H1 (cell line): ENCODE data around the gene NOC3L. TPM values are rescaled to one million over a fixed set of nuclear protein-coding genes. Genes with fewer than 3 reads are reported as not detected.

Experiments
- CTCF ChIA-PET: fragments of 300-600 bp; sonication (Branson Sonifier 250); formaldehyde crosslinking; loops from one replicate; lab custom pipeline; 2021; ENCODE audit not compliant: partially characterized antibody; lab: Charles Lee
- POLR2A ChIA-PET: fragments of 300-600 bp; sonication (Branson Sonifier 250); formaldehyde crosslinking; loops from one replicate; lab custom pipeline; 2021; ENCODE audit warnings: inconsistent platforms; ENCODE audit not compliant: partially characterized antibody; lab: Charles Lee
- DNase-seq, 2 experiments: peaks; one replicate each; pipeline versions ENCODE4 v3.0.0 to v3.0.0-alpha.2; 2010 to 2022; ENCODE audit warnings: low spot score in 2 of 2, low read depth in 1 of 2, mixed read lengths in 1 of 2
- FAIRE-seq: peaks from 2 replicates; lab custom pipeline; 2011; peaks lifted over from hg19 to GRCh38; lab: Jason Lieb, UNC
- H2AFZ ChIP-seq: 2 replicates; pipeline ENCODE4 v1.8.1; 2012; ENCODE audit warnings: low read length, inconsistent platforms
- H2AK5ac ChIP-seq: 2 replicates; pipeline ENCODE4 v1.6.1; 2013; ENCODE audit warnings: low read depth, low read length
- H2BK120ac ChIP-seq: replicated peaks from 2 replicates; pipeline ENCODE3; 2013; ENCODE audit warnings: low read depth, low read length, inconsistent platforms
- H2BK12ac ChIP-seq: 2 replicates; pipeline ENCODE4 v1.6.1; 2013; ENCODE audit warnings: low read depth, low read length
- H2BK15ac ChIP-seq: 2 replicates; pipeline ENCODE4 v1.6.1; 2013; ENCODE audit warnings: low read length
- H2BK20ac ChIP-seq: 2 replicates; pipeline ENCODE4 v1.6.1; 2013; ENCODE audit warnings: low read length
- H2BK5ac ChIP-seq: 2 replicates; pipeline ENCODE4 v1.6.1; 2013; ENCODE audit warnings: low read depth, low read length
- H3K14ac ChIP-seq: 2 replicates; pipeline ENCODE4 v1.6.1; 2013; ENCODE audit warnings: inconsistent platforms; ENCODE audit not compliant: insufficient read length
- H3K18ac ChIP-seq: 2 replicates; pipeline ENCODE4 v1.6.1; 2013; ENCODE audit warnings: low read length; ENCODE audit errors: extremely low read depth
- H3K23ac ChIP-seq: 2 replicates; pipeline ENCODE4 v1.6.1; 2013; ENCODE audit warnings: inconsistent platforms; ENCODE audit not compliant: insufficient read length
- H3K23me2 ChIP-seq: 2 replicates; pipeline ENCODE4 v1.6.1; 2013; ENCODE audit warnings: low read depth, low read length
- H3K27ac ChIP-seq: 2 replicates; pipeline ENCODE4 v1.6.1; 2011; ENCODE audit warnings: low read depth, low read length, inconsistent platforms
- H3K27me3 ChIP-seq, 4 experiments: replicated peaks in 1 of 4; 1 replicate in 1 of 4; 2 replicates in 3 of 4; pipeline versions ENCODE4 v1.6.1 to v1.8.1; 2011 to 2013; ENCODE audit warnings: low read length in 3 of 4, mild to moderate bottlenecking in 3 of 4, inconsistent platforms in 2 of 4, mixed read lengths in 2 of 4, moderate library complexity in 1 of 4; ENCODE audit not compliant: control insufficient read depth in 3 of 4, insufficient read depth in 3 of 4; ENCODE audit errors: extremely low read depth in 1 of 4
- H3K36me3 ChIP-seq, 4 experiments: 2 replicates each; pipeline versions ENCODE4 v1.6.1 to v1.8.1; 2011 to 2013; ENCODE audit warnings: mild to moderate bottlenecking in 4 of 4, low read length in 3 of 4, moderate library complexity in 2 of 4, control low read depth in 1 of 4, inconsistent platforms in 1 of 4; ENCODE audit not compliant: insufficient read depth in 4 of 4, control insufficient read depth in 2 of 4
- H3K4ac ChIP-seq: replicated peaks from 2 replicates; pipeline ENCODE3; 2013; ENCODE audit warnings: low read length, low read depth, mixed read lengths, inconsistent platforms; ENCODE audit not compliant: insufficient read length
- H3K4me1 ChIP-seq, 4 experiments: replicated peaks in 1 of 4; 1 replicate in 1 of 4; 2 replicates in 3 of 4; pipeline versions ENCODE4 v1.6.1 to v1.8.1; 2011 to 2013; ENCODE audit warnings: low read length in 3 of 4, inconsistent platforms in 2 of 4, mixed read lengths in 1 of 4; ENCODE audit not compliant: insufficient read depth in 4 of 4, control insufficient read depth in 3 of 4
- H3K4me2 ChIP-seq, 2 experiments: 2 replicates each; pipeline versions ENCODE4 v1.6.1 to v1.8.1; 2011 to 2013; ENCODE audit warnings: low read depth in 2 of 2, low read length in 2 of 2, control low read depth in 1 of 2, inconsistent platforms in 1 of 2, mild to moderate bottlenecking in 1 of 2; ENCODE audit not compliant: insufficient read depth in 1 of 2
- H3K4me3 ChIP-seq, 4 experiments: fragments of 200-600, 300-600 bp in 1 of 4; sonication (generic), shearing (Covaris generic), sonication (Bioruptor Twin) in 1 of 4; 2 replicates each; pipeline versions ENCODE4 v1.5.1 to v1.8.1; 2011 to 2016; ENCODE audit warnings: low read length in 4 of 4, low read depth in 3 of 4, control low read depth in 2 of 4, inconsistent platforms in 2 of 4, mild to moderate bottlenecking in 2 of 4, mixed read lengths in 1 of 4, moderate library complexity in 1 of 4; ENCODE audit not compliant: insufficient read depth in 2 of 4; ENCODE audit errors: extremely low read depth in 1 of 4
- H3K56ac ChIP-seq: replicated peaks from 2 replicates; pipeline ENCODE3; 2013; ENCODE audit warnings: low read depth, mild to moderate bottlenecking, mixed read lengths, low read length, inconsistent platforms; ENCODE audit not compliant: insufficient read length
- H3K79me1 ChIP-seq: 2 replicates; pipeline ENCODE4 v1.6.1; 2013; ENCODE audit warnings: low read depth, low read length, control low read depth
- H3K79me2 ChIP-seq, 2 experiments: 2 replicates each; pipeline versions ENCODE4 v1.6.1 to v1.8.1; 2012 to 2013; ENCODE audit warnings: low read length in 2 of 2, mild to moderate bottlenecking in 2 of 2, inconsistent platforms in 1 of 2; ENCODE audit not compliant: insufficient read depth in 2 of 2, control insufficient read depth in 1 of 2
- H3K9ac ChIP-seq, 4 experiments: replicated peaks in 1 of 4; 1 replicate in 1 of 4; 2 replicates in 3 of 4; pipeline versions ENCODE4 v1.6.1 to v1.8.1; 2011 to 2013; ENCODE audit warnings: low read depth in 3 of 4, low read length in 3 of 4, control low read depth in 2 of 4, mild to moderate bottlenecking in 2 of 4, moderate library complexity in 2 of 4, inconsistent platforms in 1 of 4; ENCODE audit errors: extremely low read depth in 1 of 4
- H3K9me3 ChIP-seq, 2 experiments: 2 replicates each; pipeline versions ENCODE4 v1.6.1 to v1.8.1; 2012 to 2013; ENCODE audit warnings: mild to moderate bottlenecking in 2 of 2, moderate library complexity in 2 of 2, control low read depth in 1 of 2, inconsistent platforms in 1 of 2, low read depth in 1 of 2, low read length in 1 of 2, mixed read lengths in 1 of 2; ENCODE audit not compliant: insufficient read depth in 2 of 2
- H4K20me1 ChIP-seq, 2 experiments: replicated peaks in 1 of 2; 2 replicates each; pipeline versions ENCODE3 to v1.8.1; 2011 to 2013; ENCODE audit warnings: inconsistent platforms in 2 of 2, low read length in 2 of 2, mild to moderate bottlenecking in 1 of 2; ENCODE audit not compliant: insufficient read depth in 2 of 2, control insufficient read depth in 1 of 2
- H4K5ac ChIP-seq: 2 replicates; pipeline ENCODE4 v1.6.1; 2013; ENCODE audit warnings: low read length, low read depth, mixed read lengths, inconsistent platforms; ENCODE audit not compliant: insufficient read length
- H4K8ac ChIP-seq: 2 replicates; pipeline ENCODE4 v1.8.0; 2013; ENCODE audit warnings: mild to moderate bottlenecking, moderate library complexity, low read length, inconsistent platforms; ENCODE audit not compliant: insufficient read depth; ENCODE audit errors: extremely low read depth
- H4K91ac ChIP-seq: replicated peaks from 2 replicates; pipeline ENCODE3; 2013; ENCODE audit warnings: low read length, mixed read lengths, inconsistent platforms; ENCODE audit not compliant: insufficient read length
- ATF3 ChIP-seq: IDR thresholded peaks from 2 replicates; pipeline ENCODE4 v1.6.1; 2011; ENCODE audit warnings: low read depth, mild to moderate bottlenecking, low read length; ENCODE audit not compliant: insufficient read depth
- BRCA1 ChIP-seq: IDR thresholded peaks from 2 replicates; pipeline ENCODE4 v1.6.1; 2012; ENCODE audit warnings: low read depth, low read length, improper control_type of control experiment
- CREB1 ChIP-seq: IDR thresholded peaks from 2 replicates; pipeline ENCODE4 v1.6.1; 2012; ENCODE audit warnings: inconsistent platforms
- E2F6 ChIP-seq: IDR thresholded peaks from 2 replicates; pipeline ENCODE4 v1.6.1; 2012; ENCODE audit warnings: inconsistent platforms
- EGR1 ChIP-seq: IDR thresholded peaks from 2 replicates; pipeline ENCODE4 v1.6.1; 2011; ENCODE audit warnings: low read depth, low read length, borderline replicate concordance
- RNF2 ChIP-seq: fragments of 200-900, 300-1000 bp; sonication (generic); IDR thresholded peaks from 2 replicates; pipeline ENCODE4 v1.7.1; 2016; ENCODE audit warnings: borderline replicate concordance, low read depth, mild to moderate bottlenecking, antibody characterized with exemption, low read length; ENCODE audit not compliant: poor library complexity, severe bottlenecking; ENCODE audit errors: missing control alignments
- SAP30 ChIP-seq: fragments of 300-600 bp; sonication (generic); IDR thresholded peaks from 2 replicates; pipeline ENCODE4 v1.7.1; 2012; ENCODE audit warnings: low read length, moderate library complexity, mild to moderate bottlenecking, inconsistent platforms; ENCODE audit not compliant: insufficient read depth, insufficient replicate concordance
- ZNF274 ChIP-seq: IDR thresholded peaks from 2 replicates; pipeline ENCODE4 v1.7.0; 2012; ENCODE audit warnings: low read length, borderline replicate concordance; ENCODE audit errors: extremely low read depth
- WGBS, 2 experiments: shearing (Covaris generic) in 1 of 2; methylation state at CpG; one replicate each; pipeline versions ENCODE4 v1.1.6 to v1.1.7; 2013 to 2015; ENCODE audit warnings: low lambda C conversion rate in 2 of 2, mixed read lengths in 2 of 2, inconsistent platforms in 1 of 2, low coverage in 1 of 2, missing lambda C conversion rate in 1 of 2; ENCODE audit not compliant: insufficient replicate concordance in 2 of 2, insufficient coverage in 1 of 2, insufficient read length in 1 of 2; ENCODE audit errors: extremely low coverage in 1 of 2, missing lambda C conversion rate in 1 of 2; 5-methylcytosine and 5-hydroxymethylcytosine counted together
- polyA plus RNA-seq, 7 experiments: library from polyadenylated mRNA; depleted of rRNA in 3 of 7; stranded (reverse) in 5 of 7; unstranded in 2 of 7; fragments of >200 nt in 5 of 7; fragments of 200-250 nt in 2 of 7; gene quantifications; 1 replicate in 5 of 7; 2 replicates in 1 of 7; 4 replicates in 1 of 7; pipeline versions ENCODE4 v1.2.1 to v1.2.3, GENCODE V29; 2011 to 2013; ENCODE audit warnings: missing spikeins in 2 of 7, mixed read lengths in 2 of 7
- total RNA-seq: library from RNA; stranded (reverse); fragmentation: NEBNext Ultra II Directional; extraction: Animal tissue kit (Norgen Biotek cat#: 25700); gene quantifications from 2 replicates; pipeline ENCODE4 v1.2.1, GENCODE V29; 2021

The NOC3L gene
- total and polyA plus RNA-seq, 2 of the 8 experiments (the other 6 are each of a cell fraction or from before 2014, with no cell fraction given): 7.1 to 39.1 TPM

DNA sequence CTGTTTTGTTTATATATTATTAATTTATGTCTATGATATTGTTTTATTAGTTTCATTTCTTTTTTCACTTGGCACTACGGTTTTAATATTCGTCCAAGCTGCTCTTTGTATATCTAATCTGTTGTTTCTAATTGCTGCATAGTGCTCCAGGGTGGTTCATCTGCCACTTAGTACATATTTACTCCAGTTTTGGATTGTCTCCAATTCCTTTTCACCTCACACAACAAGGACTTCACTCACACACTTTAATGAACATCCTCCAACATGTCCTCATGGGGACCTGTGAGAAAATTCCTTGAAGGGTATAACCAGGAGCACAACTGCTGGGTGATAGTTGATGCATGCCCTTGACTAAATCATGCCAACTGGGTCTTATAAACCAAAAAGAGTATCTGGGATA is 14.1 kb upstream of the NOC3L start:
- FAIRE-seq: no peak
- Histone ChIP-seq H2AFZ (no peak overlapping the region), H3K4ac (no peak overlapping the region), H4K5ac (no peak overlapping the region), H3K79me2 (no peaks in the 10 kb centered on the region), H2BK120ac (no peak overlapping the region), H3K18ac (no peak overlapping the region), H3K23me2 (no peaks in the 10 kb centered on the region; the same call in 1 of the 2 replicates), H2BK5ac (no peak overlapping the region), H3K14ac (no peak overlapping the region), H3K23ac (no peak overlapping the region), H3K4me2 (no peak overlapping the region), H3K4me3 (no peak overlapping the region), H3K27me3 (no peaks in the 10 kb centered on the region), H3K36me3 (no peaks in the 10 kb centered on the region), H3K9me3 (no peaks in the 10 kb centered on the region), H2BK15ac (no peak overlapping the region), H4K8ac (no peak overlapping the region), H3K4me1 (no peaks in the 10 kb centered on the region), H4K91ac (no peak overlapping the region), H3K9ac (no peak overlapping the region), H2BK20ac (no peak overlapping the region)
- WGBS, 2 experiments: 86% methylated on average over 2 of the region's 2 CpGs; no CpG with 5 or more reads in 1 of the 2 experiments
- POLR2A ChIA-PET: interaction anchor here (0.6 kb wide), 1 partner anchor 16 kb away, joined by 3 read pairs; no protein-coding TSS in a partner anchor
- TF ChIP-seq CREB1 (no peak), SAP30 (no peak), ZNF274 (no peak), BRCA1 (no peak), EGR1 (no peak), RNF2 (no peak), ATF3 (no peak), E2F6 (no peak)
- TF ChIP-seq, all 59 proteins: peak for 0
- DNase-seq: no peak
- CTCF ChIA-PET: no interaction called here
- no peak overlapping the region for H3K27ac ChIP-seq
- no peaks in the 10 kb centered on the region for H4K20me1 ChIP-seq
- no peak overlapping the region for H2AK5ac ChIP-seq
- no peak overlapping the region for H2BK12ac ChIP-seq
- H3K79me1 ChIP-seq: no peaks in the 10 kb centered on the region
- no peak overlapping the region for H3K56ac ChIP-seq
